ENCODE measurements around the gene KRT33B.
"Not testable (repeated sequence)": the region's sequence is repeated elsewhere in the genome, so short reads cannot be mapped to it uniquely, and the experiment has no call there.

DNA sequence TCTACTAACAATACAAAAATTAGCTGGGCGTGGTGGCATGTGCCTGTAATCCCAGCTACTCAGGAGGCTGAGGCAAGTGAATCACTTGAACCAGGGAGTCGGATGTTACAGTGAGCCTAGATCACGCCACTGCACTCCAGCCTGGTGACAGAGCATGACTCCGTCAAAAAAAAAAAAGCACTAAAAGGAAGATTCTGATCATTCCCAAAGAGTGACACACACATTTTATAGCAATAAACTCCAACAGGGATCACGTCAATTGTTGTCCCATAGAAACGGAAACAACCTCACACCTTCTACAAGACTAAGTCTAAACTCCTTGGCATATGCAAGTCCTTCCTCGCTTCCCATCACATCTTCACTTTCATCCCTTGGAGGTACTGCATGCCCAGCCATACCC is 10.5 kb upstream of the KRT33B start:
- TF ChIP-seq POLR2A, CTCF (IDR thresholded peaks at IDR 0.05): not testable (repeated sequence)

Measured in body of pancreas (tissue), 4 donors.